K562 (cell line): ENCODE data around the gene ZNF800. TPM values are rescaled to one million over a fixed set of nuclear protein-coding genes. Genes with fewer than 3 reads are reported as not detected.

ENCODE experiments used
- ARID3A ChIP-seq: IDR thresholded peaks from 2 replicates; pipeline ENCODE4 v1.6.1; 2012; ENCODE audit warnings: low read depth, low read length, improper control_type of control experiment, borderline replicate concordance
- ATF1 ChIP-seq, 2 experiments: fragments of 450-650 bp in 1 of 2; IDR thresholded peaks; 2 replicates each; pipeline ENCODE4 v1.6.1; 2016; ENCODE audit warnings: missing compliant biosample characterization in 1 of 2, missing genetic modification characterization in 1 of 2
- CBX8 ChIP-seq: fragments of 200-600 bp; sonication (generic); IDR thresholded peaks from 2 replicates; pipeline ENCODE4 v1.6.1; 2012; ENCODE audit warnings: borderline replicate concordance, mixed run types, low read depth, mild to moderate bottlenecking, moderate library complexity, mixed read lengths, low read length, control low read depth, inconsistent platforms; ENCODE audit not compliant: poor library complexity, severe bottlenecking; ENCODE audit errors: extremely low read depth
- CREM ChIP-seq: IDR thresholded peaks from 2 replicates; pipeline ENCODE4 v1.6.1; 2014; ENCODE audit warnings: antibody characterized with exemption, low read depth
- HSF4 ChIP-seq: fragments of 250-450 bp; sonication (Bioruptor Pico); IDR thresholded peaks from 2 replicates; pipeline ENCODE4 v2.1.2; 2022; ENCODE audit warnings: mild to moderate bottlenecking, moderate library complexity, borderline replicate concordance
- IRF1 ChIP-seq: sonication (generic); formaldehyde crosslinking; IDR thresholded peaks from 2 replicates; pipeline ENCODE4 v1.8.0; 2022; ENCODE audit warnings: missing genetic modification reagents, mild to moderate bottlenecking, borderline replicate concordance
- LEF1 ChIP-seq: fragments of 450-650 bp; IDR thresholded peaks from 2 replicates; pipeline ENCODE4 v1.6.1; 2016; ENCODE audit warnings: mild to moderate bottlenecking
- MAZ ChIP-seq, 2 experiments: fragments of 450-650 bp in 1 of 2; sonication (generic) in 1 of 2; formaldehyde crosslinking; IDR thresholded peaks in 1 of 2; conservative IDR thresholded peaks in 1 of 2; 2 replicates each; pipeline versions ENCODE4 v1.4.0 to v1.5.0; 2020; ENCODE audit warnings: mild to moderate bottlenecking in 1 of 2, missing genetic modification reagents in 1 of 2
- NELFE ChIP-seq: IDR thresholded peaks from 2 replicates; pipeline ENCODE4 v1.6.1; 2011; ENCODE audit warnings: mild to moderate bottlenecking; ENCODE audit not compliant: insufficient read depth, insufficient read length
- RNF219 ChIP-seq: fragments of 250-450 bp; sonication (Bioruptor Pico); IDR thresholded peaks from 2 replicates; pipeline ENCODE4 v1.5.0; 2022; ENCODE audit warnings: mild to moderate bottlenecking
- RREB1 ChIP-seq: fragments of 250-450 bp; sonication (Bioruptor Pico); IDR thresholded peaks from 2 replicates; pipeline ENCODE4 v1.4.0; 2020
- ZC3H11A ChIP-seq: IDR thresholded peaks from 2 replicates; pipeline ENCODE4 v1.6.1; 2012; ENCODE audit warnings: low read depth, low read length, improper control_type of control experiment
- ZNF146 ChIP-seq: IDR thresholded peaks from one replicate; pipeline ENCODE4 v1.6.1; 2018; ENCODE audit warnings: missing compliant biosample characterization; ENCODE audit not compliant: unreplicated experiment
- ZSCAN29 ChIP-seq: fragments of 450-650 bp; IDR thresholded peaks from 2 replicates; pipeline ENCODE4 v1.6.1; 2017
- polyA plus RNA-seq, 8 experiments: library from polyadenylated mRNA; depleted of rRNA in 4 of 8; stranded (reverse) in 5 of 8; unstranded in 3 of 8; fragments of >200 nt; fragmentation: Nextera tagmentation in 2 of 8; fragmentation: Illumina TruSeq in 1 of 8; extraction: Ambion mirVana in 2 of 8; extraction: Trizol in 1 of 8; gene quantifications; 2 replicates each; pipeline versions ENCODE4 v1.2.1 to v1.2.3, GENCODE V29; 2011 to 2014; ENCODE audit warnings: inconsistent platforms in 1 of 8, missing spikeins in 1 of 8
- total RNA-seq, 7 experiments: library from RNA; depleted of rRNA in 6 of 7; stranded (reverse); fragments of >200 nt in 6 of 7; fragmentation: Illumina TruSeq in 2 of 7; extraction: Trizol in 2 of 7; gene quantifications; 2 replicates each; pipeline versions ENCODE4 v1.2.1 to v1.2.3, GENCODE V29; 2011 to 2021; ENCODE audit warnings: low replicate concordance in 1 of 7

Gene ZNF800
- total and polyA plus RNA-seq, 9 of the 15 experiments (the other 6 are each of a cell fraction or from before 2014, with no cell fraction given), result 7.5 to 58.3 (median 33.4) TPM

- TF ChIP-seq RNF219, result no peak
- TF ChIP-seq NELFE, result no peak
- TF ChIP-seq HSF4 (CRISPR knock-in tag), result no peak
- TF ChIP-seq ATF1 (CRISPR knock-in tag; IDR thresholded peaks at IDR 0.05), result no peak
- peak; percentile 91 for TF ChIP-seq ATF1 (tag; IDR thresholded peaks at IDR 0.05)
- 0 out of 2 replicates have a peak, but pooled peaks have one; percentile 45 for TF ChIP-seq LEF1
- TF ChIP-seq MAZ (CRISPR knock-in tag; conservative IDR thresholded peaks at IDR 0.05 in 1 of 2, IDR thresholded peaks at IDR 0.05 in 1 of 2), result peak; percentile 94 to 96
- TF ChIP-seq ZC3H11A, result no peak
- TF ChIP-seq ZSCAN29, result no peak; the same call in 1 of the 2 replicates
- TF ChIP-seq CBX8, result no peak
- TF ChIP-seq RREB1 (CRISPR knock-in tag), result no peak; the same call in 1 of the 2 replicates
- TF ChIP-seq CREM, result peak; percentile 95
- TF ChIP-seq ARID3A, result no peak
- no peak for TF ChIP-seq ZNF146 (CRISPR knock-in tag)
- no peak for TF ChIP-seq IRF1 (CRISPR knock-in tag)
Measured at GRCh38 chr7:127392566-127393367, at the start of gene ZNF800 (continued).
